ENCODE data around the gene CLEC11A.

GRCh38 chr19:50724522-50725217, 1.5 kb downstream of the CLEC11A start:
- TF ChIP-seq CTCF (optimal IDR thresholded peaks at IDR 0.05 in 1 of 3, IDR thresholded peaks at IDR 0.05 in 1 of 3, conservative IDR thresholded peaks at IDR 0.05 in 1 of 3; ENCODE audit: extremely low read depth in 1 of 3, insufficient read depth in 2 of 3, low read length in 3 of 3) (peak; percentile 50 to 80 (median 80)), EZH2 (IDR thresholded peaks at IDR 0.05; ENCODE audit: low read length) (no peak)
